Smooth muscle cell (in vitro differentiated cells): ENCODE data around the gene MYL3. TPM values are rescaled to one million over a fixed set of nuclear protein-coding genes. Genes with fewer than 3 reads are reported as not detected.

Experiments
- DNase-seq: peaks from one replicate; lab custom pipeline; 2025; ENCODE audit not compliant: unreplicated experiment; lab: John Stamatoyannopoulos, UW
- H2AFZ ChIP-seq: fragments of 200-600 bp; sonication (generic); 2 replicates; pipeline ENCODE4 v1.6.0; 2016; ENCODE audit warnings: antibody characterized with exemption, low read depth, mild to moderate bottlenecking
- H3F3A ChIP-seq: fragments of 200-600 bp; sonication (generic); 2 replicates; pipeline ENCODE4 v1.6.0; 2017; ENCODE audit warnings: antibody characterized with exemption, low read depth
- H3K27ac ChIP-seq: fragments of 200-600 bp; sonication (generic); 2 replicates; pipeline ENCODE4 v1.5.1; 2016; ENCODE audit warnings: low read depth, mild to moderate bottlenecking
- H3K27me3 ChIP-seq: fragments of 200-600 bp; sonication (generic); 2 replicates; pipeline ENCODE4 v1.6.1; 2016; ENCODE audit warnings: low read depth, mild to moderate bottlenecking
- H3K36me3 ChIP-seq: fragments of 200-600 bp; sonication (generic); 2 replicates; pipeline ENCODE4 v1.5.1; 2016; ENCODE audit warnings: low read depth
- H3K4me1 ChIP-seq: fragments of 200-600 bp; sonication (generic); 2 replicates; pipeline ENCODE4 v1.5.1; 2016; ENCODE audit warnings: low read depth
- H3K4me2 ChIP-seq: fragments of 200-600 bp; sonication (generic); 2 replicates; pipeline ENCODE4 v1.6.0; 2016; ENCODE audit warnings: mild to moderate bottlenecking
- H3K4me3 ChIP-seq: fragments of 200-600 bp; sonication (generic); 2 replicates; pipeline ENCODE4 v1.5.1; 2016; ENCODE audit warnings: mild to moderate bottlenecking
- H3K79me2 ChIP-seq: fragments of 200-600 bp; sonication (generic); 2 replicates; pipeline ENCODE4 v1.6.0; 2016; ENCODE audit warnings: low read depth, mild to moderate bottlenecking
- H3K9ac ChIP-seq: fragments of 200-600 bp; sonication (generic); 2 replicates; pipeline ENCODE4 v1.6.0; 2016; ENCODE audit warnings: low read depth
- H3K9me3 ChIP-seq: fragments of 200-600 bp; sonication (generic); replicated peaks from 2 replicates; pipeline ENCODE4 v1.5.1; 2016; ENCODE audit warnings: low read depth
- H4K20me1 ChIP-seq: fragments of 200-600 bp; sonication (generic); 2 replicates; pipeline ENCODE4 v1.6.0; 2016; ENCODE audit warnings: low read depth
- WGBS: methylation state at CpG from one replicate; pipeline ENCODE4 v1.1.7; 2016; ENCODE audit warnings: low lambda C conversion rate; 5-methylcytosine and 5-hydroxymethylcytosine counted together
- polyA plus RNA-seq: library from polyadenylated mRNA; unstranded; fragments of >200 nt; fragmentation: Nextera tagmentation; extraction: Ambion mirVana; gene quantifications from 2 replicates; pipeline ENCODE4 v1.2.1, GENCODE V29; 2016
- total RNA-seq: library from RNA; depleted of rRNA; stranded (reverse); fragments of >200 nt; gene quantifications from 2 replicates; pipeline ENCODE4 v1.2.3, GENCODE V29; 2014
- TF ChIP-seq, protein P1 (sequence below): fragments of 200-600 bp; sonication (generic); IDR thresholded peaks from 2 replicates; pipeline ENCODE4 v1.5.1; 2017; ENCODE audit warnings: borderline replicate concordance, mild to moderate bottlenecking, antibody characterized with exemption; ENCODE audit not compliant: insufficient read depth, poor library complexity, severe bottlenecking

Gene MYL3
- total and polyA plus RNA-seq, 2 experiments from 2014 or later: 8.4 to 25.6 TPM

GRCh38 chr3:46901591-46902187 is 38.4 kb upstream of the MYL3 start:
- Histone ChIP-seq H3F3A (no peaks in the 10 kb centered on the region), H4K20me1 (no peaks in the 10 kb centered on the region), H3K9me3 (no peaks in the 10 kb centered on the region), H3K36me3 (no peaks in the 10 kb centered on the region), H3K27ac (no peak overlapping the region), H3K9ac (no peak overlapping the region), H3K4me1 (no peaks in the 10 kb centered on the region), H3K4me3 (no peak overlapping the region), H3K27me3 (no peaks in the 10 kb centered on the region), H3K4me2 (no peak overlapping the region), H2AFZ (no peak overlapping the region), H3K79me2 (no peaks in the 10 kb centered on the region)
- TF ChIP-seq, protein P1, sequence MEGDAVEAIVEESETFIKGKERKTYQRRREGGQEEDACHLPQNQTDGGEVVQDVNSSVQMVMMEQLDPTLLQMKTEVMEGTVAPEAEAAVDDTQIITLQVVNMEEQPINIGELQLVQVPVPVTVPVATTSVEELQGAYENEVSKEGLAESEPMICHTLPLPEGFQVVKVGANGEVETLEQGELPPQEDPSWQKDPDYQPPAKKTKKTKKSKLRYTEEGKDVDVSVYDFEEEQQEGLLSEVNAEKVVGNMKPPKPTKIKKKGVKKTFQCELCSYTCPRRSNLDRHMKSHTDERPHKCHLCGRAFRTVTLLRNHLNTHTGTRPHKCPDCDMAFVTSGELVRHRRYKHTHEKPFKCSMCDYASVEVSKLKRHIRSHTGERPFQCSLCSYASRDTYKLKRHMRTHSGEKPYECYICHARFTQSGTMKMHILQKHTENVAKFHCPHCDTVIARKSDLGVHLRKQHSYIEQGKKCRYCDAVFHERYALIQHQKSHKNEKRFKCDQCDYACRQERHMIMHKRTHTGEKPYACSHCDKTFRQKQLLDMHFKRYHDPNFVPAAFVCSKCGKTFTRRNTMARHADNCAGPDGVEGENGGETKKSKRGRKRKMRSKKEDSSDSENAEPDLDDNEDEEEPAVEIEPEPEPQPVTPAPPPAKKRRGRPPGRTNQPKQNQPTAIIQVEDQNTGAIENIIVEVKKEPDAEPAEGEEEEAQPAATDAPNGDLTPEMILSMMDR: no peak
- no peak for DNase-seq
- 95% methylated on average over 17 of the region's 17 CpGs for WGBS

DNA sequence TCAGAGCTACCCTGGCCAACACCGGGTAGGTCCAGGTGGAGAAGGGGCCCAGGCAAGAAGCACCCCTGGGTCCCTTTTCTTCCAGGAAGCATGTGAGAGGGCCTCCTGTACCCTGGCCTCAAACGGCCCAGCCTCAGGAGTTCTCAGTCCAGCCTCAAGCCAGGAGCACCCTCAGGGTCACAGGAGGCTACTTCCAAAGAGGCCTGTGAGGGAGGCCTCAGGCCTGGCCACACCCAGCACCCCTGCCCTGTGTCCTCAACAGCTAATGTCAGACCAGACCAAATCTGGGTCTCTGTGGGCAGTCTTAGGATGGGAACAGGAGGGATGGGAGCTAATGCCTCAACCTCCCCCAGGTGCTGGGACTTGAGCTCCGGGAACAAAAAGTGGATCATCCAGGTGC is 37.8 kb upstream of the MYL3 start:
- H3K4me2 ChIP-seq: no peak overlapping the region
- H3K9me3 ChIP-seq: no peaks in the 10 kb centered on the region
- WGBS: 100% methylated on average over 3 of the region's 3 CpGs
- no peaks in the 10 kb centered on the region for H3F3A ChIP-seq
- H3K4me1 ChIP-seq: no peaks in the 10 kb centered on the region
- TF ChIP-seq, protein P1: no peak
- no peak for DNase-seq
- no peak overlapping the region for H3K9ac ChIP-seq
- no peak overlapping the region for H2AFZ ChIP-seq
- H3K36me3 ChIP-seq: no peaks in the 10 kb centered on the region
- H3K27ac ChIP-seq: no peak overlapping the region
- no peaks in the 10 kb centered on the region for H3K27me3 ChIP-seq
- no peaks in the 10 kb centered on the region for H4K20me1 ChIP-seq
- no peak overlapping the region for H3K4me3 ChIP-seq
- H3K79me2 ChIP-seq: no peaks in the 10 kb centered on the region

GRCh38 chr3:46900356-46900755 is 37.1 kb upstream of the MYL3 start:
- 98% methylated on average over 6 of the region's 6 CpGs for WGBS

DNA sequence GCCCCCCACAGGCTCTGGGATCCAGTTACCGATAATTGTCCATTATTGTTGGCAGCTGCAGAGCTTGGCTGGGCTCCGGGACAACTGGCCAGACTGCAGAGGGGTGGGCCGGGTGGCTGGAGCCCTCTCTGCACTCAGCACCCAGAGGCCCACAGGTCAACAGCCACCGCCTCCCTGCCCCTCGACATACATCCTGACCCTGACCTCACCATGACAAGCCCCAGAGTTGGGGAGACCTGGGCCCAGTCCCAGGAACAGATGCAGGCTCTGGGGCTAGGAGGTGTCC is 36.7 kb upstream of the MYL3 start:
- no peaks in the 10 kb centered on the region for H3K27me3 ChIP-seq
- H3K36me3 ChIP-seq: no peaks in the 10 kb centered on the region
- no peak for DNase-seq
- H2AFZ ChIP-seq: no peak overlapping the region
- no peaks in the 10 kb centered on the region for H4K20me1 ChIP-seq
- no peak overlapping the region for H3K9ac ChIP-seq
- no peak overlapping the region for H3K27ac ChIP-seq
- no peaks in the 10 kb centered on the region for H3K4me1 ChIP-seq
- 92% methylated on average over 5 of the region's 5 CpGs for WGBS
- H3K9me3 ChIP-seq: no peaks in the 10 kb centered on the region
- H3F3A ChIP-seq: no peaks in the 10 kb centered on the region
- no peaks in the 10 kb centered on the region for H3K79me2 ChIP-seq
- TF ChIP-seq, protein P1: no peak
- no peak overlapping the region for H3K4me2 ChIP-seq
- H3K4me3 ChIP-seq: no peak overlapping the region

More at GRCh38 chr3:46900356-46900755, 37.1 kb upstream of the MYL3 start:
- no peak overlapping the region for H3K4me2 ChIP-seq
- no peak overlapping the region for H3K9ac ChIP-seq
- H3K27ac ChIP-seq: no peak overlapping the region
- DNase-seq: no peak
- no peaks in the 10 kb centered on the region for H3K4me1 ChIP-seq
- H4K20me1 ChIP-seq: no peaks in the 10 kb centered on the region
- no peaks in the 10 kb centered on the region for H3K79me2 ChIP-seq
- no peak overlapping the region for H2AFZ ChIP-seq
- no peak overlapping the region for H3K4me3 ChIP-seq
- no peaks in the 10 kb centered on the region for H3K36me3 ChIP-seq
- no peaks in the 10 kb centered on the region for H3F3A ChIP-seq
- H3K27me3 ChIP-seq: no peaks in the 10 kb centered on the region
- no peaks in the 10 kb centered on the region for H3K9me3 ChIP-seq
- TF ChIP-seq, protein P1: no peak
